Caco-2 (cell line): Measurements from ENCODE around the gene ZMYND12. TPM values are rescaled to one million over a fixed set of nuclear protein-coding genes. Genes with fewer than 3 reads are reported as not detected.

Experiments used
- BruUV-seq: library from RNA; stranded (reverse); fragments of 400-500 nt; replicated peaks from 2 replicates; lab custom pipeline; 2021; lab: Mats Ljungman, UMichigan
- CTCF ChIA-PET: fragments of 300-600 bp; sonication (Branson Sonifier 250); formaldehyde crosslinking; loops from one replicate; lab custom pipeline; 2022; ENCODE audit warnings: antibody characterized with exemption; lab: Charles Lee
- POLR2A ChIA-PET: fragments of 300-600 bp; sonication (Branson Sonifier 250); formaldehyde crosslinking; loops from one replicate; lab custom pipeline; 2022; ENCODE audit warnings: antibody characterized with exemption; lab: Charles Lee
- DNase-seq, 2 experiments: peaks; one replicate each; pipeline versions ENCODE4 v3.0.0 to v3.0.0-alpha.2; 2020 to 2022
- H3K27me3 ChIP-seq: replicated peaks from 2 replicates; pipeline ENCODE4 v1.6.0; 2011; ENCODE audit warnings: low read length; ENCODE audit not compliant: control insufficient read depth, insufficient read depth
- H3K36me3 ChIP-seq: 2 replicates; pipeline ENCODE4 v1.5.1; 2011; ENCODE audit warnings: low read length; ENCODE audit not compliant: control insufficient read depth, insufficient read depth
- H3K4me1 ChIP-seq: fragments of 250-450 bp; sonication (Bioruptor Pico); 2 replicates; pipeline ENCODE4 v1.5.1; 2020; ENCODE audit warnings: mild to moderate bottlenecking
- H3K4me3 ChIP-seq: 2 replicates; pipeline ENCODE4 v1.5.1; 2011; ENCODE audit warnings: low read depth, mild to moderate bottlenecking, control low read depth, low read length
- H3K9me3 ChIP-seq: fragments of 250-450 bp; sonication (Bioruptor Pico); 2 replicates; pipeline ENCODE4 v1.5.1; 2020; ENCODE audit warnings: mild to moderate bottlenecking, moderate library complexity
- H3K27ac Mint-ChIP-seq: one replicate; pipeline ENCODE4 v1.8.0; 2022; ENCODE audit warnings: mixed read lengths; ENCODE audit not compliant: unreplicated experiment
- H3K27me3 Mint-ChIP-seq: one replicate; pipeline ENCODE4 v1.8.0; 2022; ENCODE audit warnings: mixed read lengths; ENCODE audit not compliant: insufficient read depth, unreplicated experiment
- H3K36me3 Mint-ChIP-seq: one replicate; pipeline ENCODE4 v1.8.0; 2022; ENCODE audit warnings: mild to moderate bottlenecking, mixed read lengths; ENCODE audit not compliant: insufficient read depth, unreplicated experiment
- H3K4me1 Mint-ChIP-seq: one replicate; pipeline ENCODE4 v1.8.0; 2022; ENCODE audit warnings: low read depth, mixed read lengths; ENCODE audit not compliant: unreplicated experiment
- H3K4me3 Mint-ChIP-seq: one replicate; pipeline ENCODE4 v1.8.0; 2022; ENCODE audit warnings: mild to moderate bottlenecking, moderate library complexity, mixed read lengths; ENCODE audit not compliant: unreplicated experiment
- H3K9me3 Mint-ChIP-seq: one replicate; pipeline ENCODE4 v1.8.0; 2022; ENCODE audit warnings: mixed read lengths; ENCODE audit not compliant: unreplicated experiment
- intact Hi-C: fragments of 100-400 bp; cut with micrococcal nuclease; formaldehyde crosslinking; loops from one replicate; pipeline ENCODE4 v1.10.0; 2022; ENCODE audit not compliant: unreplicated experiment
- total RNA-seq: library from RNA; stranded (reverse); gene quantifications from 2 replicates; pipeline ENCODE4 v1.2.3, GENCODE V29; 2022
- TF ChIP-seq, protein P1 (sequence below), 2 experiments: fragments of 200-600 bp in 1 of 2; IDR thresholded peaks; 1 replicate in 1 of 2; 2 replicates in 1 of 2; pipeline versions ENCODE4 v1.5.1 to v1.8.0; 2011 to 2022; ENCODE audit warnings: antibody characterized with exemption in 1 of 2, control low read depth in 1 of 2, inconsistent platforms in 1 of 2, low read depth in 1 of 2, low read length in 1 of 2, mild to moderate bottlenecking in 1 of 2, moderate library complexity in 1 of 2; ENCODE audit not compliant: insufficient read depth in 1 of 2, severe bottlenecking in 1 of 2, unreplicated experiment in 1 of 2

The ZMYND12 gene
- total RNA-seq, 1 experiment from 2014 or later = 0.36 TPM

GRCh38 chr1:42417166-42417565 lies 38.7 kb downstream of the ZMYND12 start:
- CTCF ChIA-PET = no interaction called here

GRCh38 chr1:42414551-42415496 lies 41.0 kb downstream of the ZMYND12 start:
- CTCF ChIA-PET = no interaction called here

More at GRCh38 chr1:42417166-42417565, 38.7 kb downstream of the ZMYND12 start:
- Mint-ChIP-seq H3K4me1 (no peaks in the 10 kb centered on the region), H3K9me3 (no peaks in the 10 kb centered on the region), H3K4me3 (no peak overlapping the region), H3K36me3 (peaks cover 5% of the 10 kb centered on the region), H3K27ac (no peak overlapping the region), H3K27me3 (no peaks in the 10 kb centered on the region)
- intact Hi-C loops = no loop called here
- no TSS peak for BruUV-seq
- no peak for DNase-seq
- H3K4me1 ChIP-seq = no peaks in the 10 kb centered on the region
- TF ChIP-seq, protein P1, sequence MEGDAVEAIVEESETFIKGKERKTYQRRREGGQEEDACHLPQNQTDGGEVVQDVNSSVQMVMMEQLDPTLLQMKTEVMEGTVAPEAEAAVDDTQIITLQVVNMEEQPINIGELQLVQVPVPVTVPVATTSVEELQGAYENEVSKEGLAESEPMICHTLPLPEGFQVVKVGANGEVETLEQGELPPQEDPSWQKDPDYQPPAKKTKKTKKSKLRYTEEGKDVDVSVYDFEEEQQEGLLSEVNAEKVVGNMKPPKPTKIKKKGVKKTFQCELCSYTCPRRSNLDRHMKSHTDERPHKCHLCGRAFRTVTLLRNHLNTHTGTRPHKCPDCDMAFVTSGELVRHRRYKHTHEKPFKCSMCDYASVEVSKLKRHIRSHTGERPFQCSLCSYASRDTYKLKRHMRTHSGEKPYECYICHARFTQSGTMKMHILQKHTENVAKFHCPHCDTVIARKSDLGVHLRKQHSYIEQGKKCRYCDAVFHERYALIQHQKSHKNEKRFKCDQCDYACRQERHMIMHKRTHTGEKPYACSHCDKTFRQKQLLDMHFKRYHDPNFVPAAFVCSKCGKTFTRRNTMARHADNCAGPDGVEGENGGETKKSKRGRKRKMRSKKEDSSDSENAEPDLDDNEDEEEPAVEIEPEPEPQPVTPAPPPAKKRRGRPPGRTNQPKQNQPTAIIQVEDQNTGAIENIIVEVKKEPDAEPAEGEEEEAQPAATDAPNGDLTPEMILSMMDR (IDR thresholded peaks at IDR 0.05; ENCODE audit: insufficient read depth in 1 of 2, low read depth in 1 of 2, low read length in 1 of 2, severe bottlenecking in 1 of 2, unreplicated experiment in 1 of 2) = no peak
- no peaks in the 10 kb centered on the region for H3K27me3 ChIP-seq
- H3K9me3 ChIP-seq = no peaks in the 10 kb centered on the region
- H3K36me3 ChIP-seq = no peaks in the 10 kb centered on the region
- H3K4me3 ChIP-seq = no peak overlapping the region
- POLR2A ChIA-PET = no interaction called here

DNA sequence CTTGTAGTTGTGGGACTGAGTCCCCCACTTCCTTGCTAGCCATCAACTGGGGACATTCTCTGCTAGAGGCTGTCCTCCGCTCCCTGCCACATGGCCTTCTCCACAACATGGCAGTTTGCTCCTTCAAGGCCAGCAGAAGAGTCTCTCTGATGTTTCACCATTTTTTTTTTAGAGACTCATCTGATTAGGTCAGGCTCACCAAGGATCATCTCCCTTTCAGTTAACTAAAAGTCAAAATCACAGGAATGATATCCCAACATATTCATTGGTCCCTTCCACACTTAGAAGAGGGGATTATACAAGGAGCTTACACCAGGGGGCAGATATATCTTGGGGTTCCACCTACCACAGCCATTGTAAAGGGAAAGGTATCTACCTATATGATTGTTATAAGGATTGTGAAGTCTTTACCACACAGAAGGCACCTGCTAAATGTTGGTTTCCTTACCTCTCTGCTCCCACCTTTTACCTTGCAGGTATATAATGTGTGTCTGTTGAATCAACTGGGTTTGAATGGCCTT lies 51.9 kb downstream of the ZMYND12 start:
- ChIA-PET POLR2A (no interaction called here), CTCF (no interaction called here)
- TF ChIP-seq, protein P1 (IDR thresholded peaks at IDR 0.05; ENCODE audit: insufficient read depth in 1 of 2, low read depth in 1 of 2, low read length in 1 of 2, severe bottlenecking in 1 of 2, unreplicated experiment in 1 of 2) = peak in 1 of 2 experiments; percentile 19
- Mint-ChIP-seq H3K9me3 (no peaks in the 10 kb centered on the region), H3K27ac (no peak overlapping the region), H3K4me1 (no peaks in the 10 kb centered on the region), H3K27me3 (no peaks in the 10 kb centered on the region), H3K4me3 (no peak overlapping the region), H3K36me3 (peaks cover 14% of the 10 kb centered on the region)
- H3K36me3 ChIP-seq = no peaks in the 10 kb centered on the region; the same call in 1 of the 2 replicates
- no peaks in the 10 kb centered on the region for H3K9me3 ChIP-seq
- intact Hi-C loops = no loop called here
- H3K4me3 ChIP-seq = no peak overlapping the region
- H3K27me3 ChIP-seq = no peaks in the 10 kb centered on the region
- BruUV-seq = no TSS peak
- no peaks in the 10 kb centered on the region for H3K4me1 ChIP-seq
- DNase-seq = no peak

More at GRCh38 chr1:42414551-42415496, 41.0 kb downstream of the ZMYND12 start:
- Mint-ChIP-seq H3K27me3 (no peaks in the 10 kb centered on the region), H3K4me3 (no peak overlapping the region), H3K9me3 (no peaks in the 10 kb centered on the region), H3K27ac (no peak overlapping the region), H3K4me1 (no peaks in the 10 kb centered on the region), H3K36me3 (peaks cover 10% of the 10 kb centered on the region)
- no TSS peak for BruUV-seq
- H3K9me3 ChIP-seq = no peaks in the 10 kb centered on the region
- H3K36me3 ChIP-seq = no peaks in the 10 kb centered on the region
- H3K4me3 ChIP-seq = no peak overlapping the region
- intact Hi-C loops = no loop called here
- TF ChIP-seq, protein P1 (IDR thresholded peaks at IDR 0.05; ENCODE audit: insufficient read depth in 1 of 2, low read depth in 1 of 2, low read length in 1 of 2, severe bottlenecking in 1 of 2, unreplicated experiment in 1 of 2) = no peak
- no peaks in the 10 kb centered on the region for H3K27me3 ChIP-seq
- H3K4me1 ChIP-seq = no peaks in the 10 kb centered on the region
- DNase-seq = no peak
- POLR2A ChIA-PET = interaction anchor here (1.3 kb wide), 1 partner anchor 42 kb away, joined by 3 read pairs; no protein-coding TSS in a partner anchor
